Measurements from ENCODE around the gene SGF29.

DNA sequence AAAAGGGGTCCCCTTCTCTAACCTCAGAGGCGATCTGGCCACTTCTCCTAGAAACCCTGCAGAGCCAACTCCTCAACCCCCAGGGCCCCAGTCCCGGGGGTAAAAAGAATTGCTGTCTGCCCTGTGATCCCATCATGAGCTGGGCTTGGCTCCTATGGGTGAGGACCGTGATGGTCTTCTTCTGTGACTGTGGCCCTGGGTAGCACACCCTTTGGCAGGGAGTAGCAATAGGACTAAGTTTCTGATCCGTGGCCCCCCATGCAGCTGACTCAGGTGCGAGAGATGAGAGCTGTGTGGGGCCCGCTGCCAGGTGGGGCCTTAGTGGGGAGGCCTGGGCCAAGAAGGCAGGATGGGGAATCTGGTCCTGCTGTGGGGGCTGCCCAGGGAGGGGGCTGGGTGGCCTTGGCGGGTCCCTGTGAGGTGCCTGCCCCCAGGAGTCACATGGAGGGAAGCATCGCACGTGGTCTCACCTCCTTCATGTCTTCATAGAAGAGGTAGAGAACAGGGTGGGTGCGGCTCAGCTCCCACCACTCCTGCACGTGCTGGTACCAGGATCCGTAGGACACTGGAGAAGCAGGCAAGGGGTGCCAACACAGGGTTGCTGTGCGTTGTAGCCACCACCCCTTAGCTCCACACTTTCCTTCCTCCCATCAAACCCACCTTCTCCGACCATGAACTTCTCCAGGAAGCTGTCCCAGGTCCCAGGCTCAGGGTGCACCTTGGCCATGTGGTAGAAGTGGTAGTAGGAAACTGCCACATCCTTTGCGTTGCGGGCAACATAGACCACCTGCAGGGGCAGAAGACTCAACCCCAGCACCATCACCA, 52.8 kb downstream of the SGF29 start:
- no peak for TF ChIP-seq YY1 (IDR thresholded peaks at IDR 0.05; ENCODE audit: low read depth)
- TF ChIP-seq, protein P1, sequence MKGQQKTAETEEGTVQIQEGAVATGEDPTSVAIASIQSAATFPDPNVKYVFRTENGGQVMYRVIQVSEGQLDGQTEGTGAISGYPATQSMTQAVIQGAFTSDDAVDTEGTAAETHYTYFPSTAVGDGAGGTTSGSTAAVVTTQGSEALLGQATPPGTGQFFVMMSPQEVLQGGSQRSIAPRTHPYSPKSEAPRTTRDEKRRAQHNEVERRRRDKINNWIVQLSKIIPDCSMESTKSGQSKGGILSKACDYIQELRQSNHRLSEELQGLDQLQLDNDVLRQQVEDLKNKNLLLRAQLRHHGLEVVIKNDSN (IDR thresholded peaks at IDR 0.05) = no peak
- TF ChIP-seq CEBPB (IDR thresholded peaks at IDR 0.05) = no peak
- no peak for TF ChIP-seq FOXM1 (IDR thresholded peaks at IDR 0.05; ENCODE audit: borderline replicate concordance, low read depth)
- TF ChIP-seq EP300 (IDR thresholded peaks at IDR 0.05; ENCODE audit: borderline replicate concordance) = no peak
- no peak for TF ChIP-seq MAX (IDR thresholded peaks at IDR 0.05)
- no peak for TF ChIP-seq RAD21 (IDR thresholded peaks at IDR 0.05; ENCODE audit: low read depth)
- no peak for TF ChIP-seq TCF12 (IDR thresholded peaks at IDR 0.05; ENCODE audit: low read depth)
